Measurements from ENCODE around the gene UBN1.

DNA sequence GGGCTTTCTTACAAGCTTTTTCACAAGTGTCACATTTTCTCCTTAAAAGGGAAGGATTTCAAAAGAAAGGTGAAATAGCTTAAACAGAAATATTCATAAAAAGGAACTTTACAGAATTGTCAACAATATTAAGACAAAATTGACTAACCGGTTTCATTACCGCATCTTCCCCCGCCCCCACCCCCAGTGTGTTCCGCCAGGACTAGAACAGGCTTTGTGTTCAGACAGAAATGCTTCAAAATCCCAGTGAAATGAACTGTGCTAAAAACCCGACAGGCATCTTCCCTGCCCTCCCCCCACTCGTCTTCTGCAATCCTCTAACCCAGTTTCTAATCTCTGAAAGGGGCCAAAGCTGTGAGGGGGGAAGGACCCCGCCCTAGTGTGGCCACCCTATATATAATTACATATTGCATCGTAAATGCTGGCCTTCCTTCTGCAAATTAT lies 43.9 kb upstream of the UBN1 start:
- TF ChIP-seq, protein P1, sequence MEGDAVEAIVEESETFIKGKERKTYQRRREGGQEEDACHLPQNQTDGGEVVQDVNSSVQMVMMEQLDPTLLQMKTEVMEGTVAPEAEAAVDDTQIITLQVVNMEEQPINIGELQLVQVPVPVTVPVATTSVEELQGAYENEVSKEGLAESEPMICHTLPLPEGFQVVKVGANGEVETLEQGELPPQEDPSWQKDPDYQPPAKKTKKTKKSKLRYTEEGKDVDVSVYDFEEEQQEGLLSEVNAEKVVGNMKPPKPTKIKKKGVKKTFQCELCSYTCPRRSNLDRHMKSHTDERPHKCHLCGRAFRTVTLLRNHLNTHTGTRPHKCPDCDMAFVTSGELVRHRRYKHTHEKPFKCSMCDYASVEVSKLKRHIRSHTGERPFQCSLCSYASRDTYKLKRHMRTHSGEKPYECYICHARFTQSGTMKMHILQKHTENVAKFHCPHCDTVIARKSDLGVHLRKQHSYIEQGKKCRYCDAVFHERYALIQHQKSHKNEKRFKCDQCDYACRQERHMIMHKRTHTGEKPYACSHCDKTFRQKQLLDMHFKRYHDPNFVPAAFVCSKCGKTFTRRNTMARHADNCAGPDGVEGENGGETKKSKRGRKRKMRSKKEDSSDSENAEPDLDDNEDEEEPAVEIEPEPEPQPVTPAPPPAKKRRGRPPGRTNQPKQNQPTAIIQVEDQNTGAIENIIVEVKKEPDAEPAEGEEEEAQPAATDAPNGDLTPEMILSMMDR (IDR thresholded peaks at IDR 0.05), result no peak
- no peak for TF ChIP-seq POLR2A (IDR thresholded peaks at IDR 0.05)

Data from Peyer's patch (tissue), 4 donors.